ENCODE data around the gene BBLN. TPM values are rescaled to one million over a fixed set of nuclear protein-coding genes. Genes with fewer than 3 reads are reported as not detected.

Gene BBLN
- polyA plus RNA-seq, 3 donors, result 30.0 to 51.0 (median 48.6) TPM

- no peak for DNase-seq (ENCODE audit: extremely low read depth in 1 of 11, low read depth in 9 of 11, low spot score in 4 of 11)
Measured at GRCh38 chr9:128152133-128153059, 7.7 kb upstream of the BBLN start.

- DNase-seq (ENCODE audit: extremely low read depth in 1 of 11, low read depth in 9 of 11, low spot score in 4 of 11), result no peak
Measured at GRCh38 chr9:128153060-128153946, 6.8 kb upstream of the BBLN start.

GRCh38 chr9:128153947-128154695 lies 5.9 kb upstream of the BBLN start:
- DNase-seq (ENCODE audit: extremely low read depth in 1 of 11, low read depth in 9 of 11, low spot score in 4 of 11), result no peak

- no peak for DNase-seq (ENCODE audit: extremely low read depth in 1 of 11, low read depth in 9 of 11, low spot score in 4 of 11)
Measured at GRCh38 chr9:128155736-128156500, 4.1 kb upstream of the BBLN start.

GRCh38 chr9:128159522-128159783 lies 612 bp upstream of the BBLN start:
- DNase-seq (ENCODE audit: extremely low read depth in 1 of 11, low read depth in 9 of 11, low spot score in 4 of 11), result no peak

- no peak for DNase-seq (ENCODE audit: extremely low read depth in 1 of 11, low read depth in 9 of 11, low spot score in 4 of 11)
Measured at GRCh38 chr9:128160603-128160987, 530 bp downstream of the BBLN start.

GRCh38 chr9:128161215-128161902 lies 1.3 kb downstream of the BBLN start:
- DNase-seq (ENCODE audit: extremely low read depth in 1 of 11, low read depth in 9 of 11, low spot score in 4 of 11), result no peak

- no peak for DNase-seq (ENCODE audit: extremely low read depth in 1 of 11, low read depth in 9 of 11, low spot score in 4 of 11)
Measured at GRCh38 chr9:128162215-128163026, 2.4 kb downstream of the BBLN start.

- DNase-seq (ENCODE audit: extremely low read depth in 1 of 11, low read depth in 9 of 11, low spot score in 4 of 11), result no peak
Measured at GRCh38 chr9:128163027-128163515, 3.0 kb downstream of the BBLN start.

- no peak for DNase-seq (ENCODE audit: extremely low read depth in 1 of 11, low read depth in 9 of 11, low spot score in 4 of 11)
Measured at GRCh38 chr9:128163523-128164306, 3.6 kb downstream of the BBLN start.

GRCh38 chr9:128164307-128164885 lies 4.3 kb downstream of the BBLN start:
- DNase-seq (ENCODE audit: extremely low read depth in 1 of 11, low read depth in 9 of 11, low spot score in 4 of 11), result no peak

GRCh38 chr9:128166169-128166568 lies 6.1 kb downstream of the BBLN start:
- no peak for DNase-seq (ENCODE audit: extremely low read depth in 1 of 11, low read depth in 9 of 11, low spot score in 4 of 11)

GRCh38 chr9:128167209-128167608 lies 7.1 kb downstream of the BBLN start:
- DNase-seq (ENCODE audit: extremely low read depth in 1 of 11, low read depth in 9 of 11, low spot score in 4 of 11), result no peak

- no peak for DNase-seq (ENCODE audit: extremely low read depth in 1 of 11, low read depth in 9 of 11, low spot score in 4 of 11)
Measured at GRCh38 chr9:128168731-128169308, 8.8 kb downstream of the BBLN start.

GRCh38 chr9:128169492-128169891 lies 9.4 kb downstream of the BBLN start:
- DNase-seq (ENCODE audit: extremely low read depth in 1 of 11, low read depth in 9 of 11, low spot score in 4 of 11), result no peak

GRCh38 chr9:128169925-128170324 lies 9.9 kb downstream of the BBLN start:
- DNase-seq (ENCODE audit: extremely low read depth in 1 of 11, low read depth in 9 of 11, low spot score in 4 of 11), result no peak

All from renal cortex interstitium (tissue), 11 donors.